Medulla oblongata (tissue), 1 donor: Measurements from ENCODE around the gene PBX1.

Source experiments
- DNase-seq: peaks from one replicate; pipeline ENCODE4 v3.0.0-alpha.2; 2015; ENCODE audit errors: extremely low spot score

PBX1 gene

GRCh38 chr1:164695956-164696665 is 137.1 kb downstream of the PBX1 start:
- no peak for DNase-seq

- no peak for DNase-seq
Observed at GRCh38 chr1:164699815-164700491, 141.0 kb downstream of the PBX1 start.

- no peak for DNase-seq
Observed at GRCh38 chr1:164700683-164701082, 141.7 kb downstream of the PBX1 start.

GRCh38 chr1:164701189-164701761 is 142.3 kb downstream of the PBX1 start:
- DNase-seq = no peak

GRCh38 chr1:164702216-164702615 is 143.2 kb downstream of the PBX1 start:
- DNase-seq = no peak

GRCh38 chr1:164702664-164703063 is 143.7 kb downstream of the PBX1 start:
- DNase-seq = no peak

- no peak for DNase-seq
Observed at GRCh38 chr1:164703463-164703862, 144.5 kb downstream of the PBX1 start.

GRCh38 chr1:164703960-164704411 is 145.0 kb downstream of the PBX1 start:
- DNase-seq = no peak

GRCh38 chr1:164704954-164705353 is 146.0 kb downstream of the PBX1 start:
- DNase-seq = no peak

- DNase-seq = no peak
Observed at GRCh38 chr1:164706606-164706987, 147.6 kb downstream of the PBX1 start.

GRCh38 chr1:164707868-164708331 is 148.9 kb downstream of the PBX1 start:
- no peak for DNase-seq

GRCh38 chr1:164708596-164708995 is 149.6 kb downstream of the PBX1 start:
- no peak for DNase-seq

GRCh38 chr1:164709126-164709525 is 150.1 kb downstream of the PBX1 start:
- no peak for DNase-seq

- DNase-seq = no peak
Observed at GRCh38 chr1:164709541-164710278, 150.7 kb downstream of the PBX1 start.

- DNase-seq = no peak
Observed at GRCh38 chr1:164712131-164713036, 153.4 kb downstream of the PBX1 start.

GRCh38 chr1:164713456-164714207 is 154.6 kb downstream of the PBX1 start:
- DNase-seq = no peak

GRCh38 chr1:164716992-164717703 is 158.2 kb downstream of the PBX1 start:
- DNase-seq = no peak

GRCh38 chr1:164718821-164719220 is 159.8 kb downstream of the PBX1 start:
- DNase-seq = no peak

- no peak for DNase-seq
Observed at GRCh38 chr1:164719676-164720439, 160.9 kb downstream of the PBX1 start.
